ENCODE results near the gene KLF9. TPM values are rescaled to one million over a fixed set of nuclear protein-coding genes. Genes with fewer than 3 reads are reported as not detected.

The KLF9 gene
- total RNA-seq, 2 experiments from 2014 or later: 16.2 TPM

DNA sequence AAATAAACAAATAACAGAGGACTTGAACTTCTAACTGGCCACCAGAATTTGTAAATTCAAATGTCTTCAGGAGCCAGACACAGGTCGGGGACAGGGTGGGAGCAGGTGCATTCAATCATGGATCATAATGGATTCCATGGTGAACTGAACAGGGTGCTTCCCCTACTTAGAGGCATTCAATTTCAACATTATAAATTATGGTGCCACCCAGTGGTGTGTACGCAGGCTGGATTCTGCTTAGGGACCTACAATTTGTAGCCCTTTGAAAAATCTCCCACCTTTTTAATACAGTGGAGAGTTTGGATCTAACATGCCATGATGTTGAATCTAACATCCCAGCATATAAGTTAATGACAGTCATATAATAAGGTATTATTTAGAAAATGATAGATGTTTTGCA, 22.3 kb downstream of the KLF9 start:
- peaks cover 5% of the 10 kb centered on the region for H3K36me3 Mint-ChIP-seq
- DNase-seq (no peak), ATAC-seq (ENCODE audit: low read depth) (peak; percentile 64)
- POLR2A ChIA-PET: no interaction called here
- no peaks in the 10 kb centered on the region for H3K27me3 Mint-ChIP-seq
- H3K9me3 Mint-ChIP-seq: no peaks in the 10 kb centered on the region
- H3K27ac Mint-ChIP-seq: no peak overlapping the region
- H3K4me1 Mint-ChIP-seq: peaks cover 43% of the 10 kb centered on the region
- H3K4me3 Mint-ChIP-seq: no peak overlapping the region

DNA sequence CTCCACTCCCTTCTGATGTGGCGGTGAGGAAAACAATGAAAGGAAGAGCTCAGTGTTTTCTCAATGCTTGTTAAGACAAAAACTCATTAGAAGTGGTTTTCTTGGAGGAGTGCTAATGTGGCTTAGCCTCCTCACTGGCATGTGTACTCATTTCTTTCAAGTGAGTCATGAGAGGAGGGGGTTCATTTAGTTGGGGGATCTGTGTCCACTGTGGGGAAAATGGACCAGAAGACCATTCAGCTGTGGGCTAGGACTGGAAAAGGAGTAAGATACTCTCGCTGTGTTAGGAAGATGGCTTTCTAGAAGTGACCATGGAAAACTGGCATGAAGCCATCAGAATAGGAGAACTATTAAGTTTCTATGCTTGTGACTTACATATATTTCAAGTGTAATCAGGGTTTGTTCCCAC, 23.5 kb downstream of the KLF9 start:
- Mint-ChIP-seq H3K9me3 (no peaks in the 10 kb centered on the region), H3K4me3 (no peak overlapping the region), H3K4me1 (peaks cover 38% of the 10 kb centered on the region), H3K27ac (no peak overlapping the region), H3K36me3 (peaks cover 14% of the 10 kb centered on the region), H3K27me3 (no peaks in the 10 kb centered on the region)
- POLR2A ChIA-PET: interaction anchor here (0.6 to 1.6 kb wide), 3 partner anchors 17 to 180 kb away, joined by 3 to 8 read pairs (median 3); no protein-coding TSS in a partner anchor
- ATAC-seq (ENCODE audit: low read depth): no peak
- no peak for DNase-seq

DNA sequence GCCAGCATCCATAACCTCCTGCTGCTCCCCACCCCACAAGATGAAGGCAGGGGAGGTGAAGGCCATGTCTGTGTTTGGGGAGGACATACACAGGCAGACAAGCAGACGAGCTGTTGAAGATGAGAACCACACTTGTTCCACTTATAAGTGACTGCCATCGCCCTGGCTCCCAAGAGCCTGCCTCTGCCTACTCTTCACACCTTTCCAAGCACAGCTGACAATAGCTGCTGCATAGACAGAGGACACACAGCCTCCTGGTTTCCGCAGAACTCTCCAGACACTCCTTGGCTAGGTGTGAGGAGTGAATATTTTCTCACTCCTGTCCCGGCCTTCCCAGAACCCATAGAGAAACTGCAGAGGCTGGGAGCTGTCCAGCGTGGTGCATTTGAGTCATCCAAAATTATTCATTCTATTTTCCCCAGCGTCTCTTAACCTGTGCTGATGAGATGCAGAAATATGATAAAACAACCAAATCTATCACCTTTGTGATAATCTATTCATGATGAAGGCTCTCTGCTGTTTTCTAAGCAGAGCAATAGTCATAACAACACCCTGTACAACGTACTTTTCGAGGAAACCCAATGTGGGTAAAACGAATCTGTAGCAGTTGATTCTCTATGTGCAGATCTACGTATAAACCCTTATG, 24.7 kb downstream of the KLF9 start:
- DNase-seq: no peak
- H3K4me1 Mint-ChIP-seq: peaks cover 38% of the 10 kb centered on the region
- H3K9me3 Mint-ChIP-seq: no peaks in the 10 kb centered on the region
- POLR2A ChIA-PET: interaction anchor here (0.5 kb wide), 1 partner anchor 8 kb away, joined by 3 read pairs; no protein-coding TSS in a partner anchor
- no peaks in the 10 kb centered on the region for H3K27me3 Mint-ChIP-seq
- peaks cover 14% of the 10 kb centered on the region for H3K36me3 Mint-ChIP-seq
- H3K4me3 Mint-ChIP-seq: no peak overlapping the region
- no peak for ATAC-seq (ENCODE audit: low read depth)
- peak overlapping the region; percentile 11 for H3K27ac Mint-ChIP-seq

DNA sequence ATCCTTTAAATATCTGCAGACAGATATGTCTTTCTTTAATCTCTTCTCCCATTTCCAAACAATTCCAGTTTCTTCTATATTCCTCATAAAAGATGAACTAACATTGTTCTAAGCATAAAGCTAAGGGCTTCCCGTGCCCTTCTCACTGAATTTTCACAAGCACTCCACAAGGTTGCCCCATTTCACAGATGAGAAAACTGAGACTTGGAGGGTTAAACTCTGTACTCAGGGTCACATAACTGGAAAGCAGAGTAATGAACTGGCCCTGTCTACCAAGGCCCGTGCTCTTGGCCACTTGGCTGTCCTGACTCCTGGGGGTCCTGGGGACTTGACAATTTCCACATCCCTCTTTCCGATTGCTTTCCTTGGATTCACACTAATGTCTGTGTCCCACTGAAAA, 25.3 kb downstream of the KLF9 start:
- peaks cover 14% of the 10 kb centered on the region for H3K36me3 Mint-ChIP-seq
- H3K27me3 Mint-ChIP-seq: no peaks in the 10 kb centered on the region
- ATAC-seq (ENCODE audit: low read depth) (no peak), DNase-seq (no peak)
- no peak overlapping the region for H3K4me3 Mint-ChIP-seq
- H3K27ac Mint-ChIP-seq: peak overlapping the region; percentile 11
- H3K4me1 Mint-ChIP-seq: peaks cover 36% of the 10 kb centered on the region
- H3K9me3 Mint-ChIP-seq: no peaks in the 10 kb centered on the region
- POLR2A ChIA-PET: interaction anchor here (0.5 kb wide), 1 partner anchor 9 kb away, joined by 3 read pairs; no protein-coding TSS in a partner anchor

DNA sequence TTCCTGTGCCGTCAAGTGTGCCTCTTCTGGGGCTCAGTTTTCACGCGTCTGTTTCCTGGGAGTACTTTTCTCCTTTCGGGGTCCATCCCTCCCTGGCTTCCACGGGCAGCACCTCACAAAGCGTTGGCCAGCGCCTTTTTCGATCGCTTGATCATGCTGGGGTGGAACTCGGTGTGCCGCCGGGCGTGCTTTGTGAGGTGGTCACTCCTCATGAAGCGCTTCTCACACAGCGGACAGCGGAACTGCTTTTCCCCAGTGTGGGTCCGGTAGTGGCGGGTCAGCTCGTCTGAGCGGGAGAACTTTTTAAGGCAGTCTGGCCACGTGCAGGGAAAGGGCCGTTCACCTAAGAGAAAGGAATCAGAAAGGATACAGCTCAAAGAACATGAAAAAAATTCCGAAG, 26.8 kb downstream of the KLF9 start:
- no peaks in the 10 kb centered on the region for H3K9me3 Mint-ChIP-seq
- POLR2A ChIA-PET: no interaction called here

DNA sequence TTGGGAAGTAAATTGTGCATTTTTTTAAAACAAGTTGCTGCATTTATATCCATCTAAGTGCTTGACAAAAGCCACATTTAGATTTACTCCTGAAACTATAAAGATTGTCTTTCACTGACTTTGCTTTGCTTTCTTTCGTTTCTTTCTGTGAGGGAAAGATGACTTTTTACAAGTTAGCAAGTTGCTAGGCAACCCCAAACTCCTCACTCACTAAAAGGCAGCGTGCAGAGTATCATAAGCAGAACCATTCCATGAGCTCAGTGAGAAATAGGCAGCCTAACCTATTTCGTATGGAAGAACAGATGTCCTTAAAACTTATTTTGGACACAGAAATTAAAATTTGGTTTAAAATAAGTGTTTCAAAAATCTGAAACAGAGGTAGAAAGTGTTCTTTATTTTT, 29.0 kb downstream of the KLF9 start:
- Mint-ChIP-seq H3K27me3 (no peaks in the 10 kb centered on the region), H3K4me1 (peaks cover 13% of the 10 kb centered on the region), H3K4me3 (no peak overlapping the region), H3K36me3 (peaks cover 16% of the 10 kb centered on the region), H3K9me3 (no peaks in the 10 kb centered on the region), H3K27ac (no peak overlapping the region)
- POLR2A ChIA-PET: interaction anchor here (0.5 kb wide), 1 partner anchor 127 kb away, joined by 3 read pairs; no protein-coding TSS in a partner anchor
- DNase-seq: no peak
- no peak for ATAC-seq (ENCODE audit: low read depth)

More for the DNA sequence above, 26.8 kb downstream of the KLF9 start:
- peaks cover 26% of the 10 kb centered on the region for H3K4me1 Mint-ChIP-seq
- no peaks in the 10 kb centered on the region for H3K27me3 Mint-ChIP-seq
- H3K27ac Mint-ChIP-seq: no peak overlapping the region
- no peak overlapping the region for H3K4me3 Mint-ChIP-seq
- ATAC-seq (ENCODE audit: low read depth) (no peak), DNase-seq (no peak)
- peaks cover 14% of the 10 kb centered on the region for H3K36me3 Mint-ChIP-seq

DNA sequence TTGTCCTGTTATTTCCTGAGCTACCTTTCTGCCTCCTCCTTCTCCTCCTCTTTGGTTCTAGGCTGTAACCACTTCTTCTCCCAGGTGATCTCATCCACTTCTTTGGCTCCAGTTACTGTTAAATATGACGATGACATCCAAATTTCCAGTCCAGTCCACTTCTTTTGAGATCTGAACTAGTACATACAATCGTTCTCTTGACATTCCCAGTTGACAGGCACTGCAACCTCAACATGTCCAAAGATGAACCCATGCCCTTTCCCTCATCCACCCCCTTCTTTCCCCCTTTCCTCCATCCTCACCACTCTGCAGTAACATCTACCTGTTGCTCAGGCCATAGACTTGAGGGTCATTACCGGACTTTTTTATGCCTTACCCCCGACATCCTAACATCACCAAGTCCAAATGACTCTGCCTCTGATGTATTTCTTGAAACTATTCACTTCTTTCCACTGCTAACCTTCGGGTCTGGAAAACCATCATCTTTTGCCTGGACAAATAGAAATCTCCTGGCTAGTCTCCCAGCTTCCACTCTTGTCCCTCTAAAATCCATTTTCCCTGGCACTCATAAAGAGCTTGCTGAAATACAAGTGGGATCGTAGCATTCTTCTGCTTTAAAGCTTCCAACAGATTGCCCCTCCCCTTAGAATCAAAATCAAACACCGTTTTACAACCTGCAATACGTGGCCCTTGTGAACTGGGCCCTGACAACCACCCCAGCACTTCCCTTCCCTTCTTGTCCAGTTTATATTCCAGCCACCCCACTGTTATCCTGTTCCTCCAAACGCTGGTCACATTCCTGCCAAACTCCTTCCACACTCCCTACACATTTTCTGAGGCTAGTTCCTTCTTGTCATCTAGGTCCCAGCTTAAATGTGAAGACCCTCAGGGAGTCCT, 31.5 kb downstream of the KLF9 start:
- Mint-ChIP-seq H3K9me3 (no peaks in the 10 kb centered on the region), H3K36me3 (peaks cover 13% of the 10 kb centered on the region), H3K4me1 (peaks cover 5% of the 10 kb centered on the region), H3K27me3 (no peaks in the 10 kb centered on the region), H3K4me3 (no peak overlapping the region), H3K27ac (no peak overlapping the region)
- POLR2A ChIA-PET: no interaction called here
- no peak for DNase-seq
- ATAC-seq (ENCODE audit: low read depth): no peak

DNA sequence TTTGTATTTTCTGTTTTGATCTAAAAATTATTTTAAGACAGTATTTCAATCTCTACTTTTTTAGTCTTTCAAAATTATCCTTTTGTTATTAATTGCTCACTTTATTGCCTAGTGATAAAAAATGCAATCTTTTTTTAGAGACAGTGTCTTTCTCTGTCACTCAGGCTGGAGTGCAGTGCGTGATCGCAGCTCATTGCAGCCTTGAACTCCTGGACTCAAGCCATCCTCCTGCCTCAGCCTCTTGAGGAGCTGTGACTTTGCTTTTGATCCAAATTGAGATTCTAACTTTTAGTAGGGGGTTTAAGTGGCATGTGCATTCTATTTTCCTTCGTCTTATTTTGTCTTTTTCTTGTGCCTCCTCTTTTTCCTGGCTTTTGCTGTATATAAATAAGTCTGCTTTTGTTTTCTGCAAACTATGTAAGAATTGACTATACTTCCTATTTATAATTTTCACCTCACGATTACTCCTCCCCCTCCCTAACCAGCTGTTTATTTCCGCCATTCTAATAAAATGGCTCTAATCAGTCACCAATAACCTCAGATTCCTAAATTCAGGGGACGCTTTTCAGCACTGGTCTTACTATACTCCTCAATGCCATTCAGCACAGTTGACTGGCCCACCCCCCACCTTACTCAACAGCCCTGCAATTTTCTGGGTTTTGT, 32.3 kb downstream of the KLF9 start:
- ATAC-seq (ENCODE audit: low read depth): no peak
- no peak overlapping the region for H3K27ac Mint-ChIP-seq
- H3K4me3 Mint-ChIP-seq: no peak overlapping the region
- H3K9me3 Mint-ChIP-seq: no peaks in the 10 kb centered on the region
- POLR2A ChIA-PET: no interaction called here
- no peaks in the 10 kb centered on the region for H3K4me1 Mint-ChIP-seq
- no peak for DNase-seq
- no peaks in the 10 kb centered on the region for H3K27me3 Mint-ChIP-seq
- H3K36me3 Mint-ChIP-seq: peaks cover 10% of the 10 kb centered on the region

DNA sequence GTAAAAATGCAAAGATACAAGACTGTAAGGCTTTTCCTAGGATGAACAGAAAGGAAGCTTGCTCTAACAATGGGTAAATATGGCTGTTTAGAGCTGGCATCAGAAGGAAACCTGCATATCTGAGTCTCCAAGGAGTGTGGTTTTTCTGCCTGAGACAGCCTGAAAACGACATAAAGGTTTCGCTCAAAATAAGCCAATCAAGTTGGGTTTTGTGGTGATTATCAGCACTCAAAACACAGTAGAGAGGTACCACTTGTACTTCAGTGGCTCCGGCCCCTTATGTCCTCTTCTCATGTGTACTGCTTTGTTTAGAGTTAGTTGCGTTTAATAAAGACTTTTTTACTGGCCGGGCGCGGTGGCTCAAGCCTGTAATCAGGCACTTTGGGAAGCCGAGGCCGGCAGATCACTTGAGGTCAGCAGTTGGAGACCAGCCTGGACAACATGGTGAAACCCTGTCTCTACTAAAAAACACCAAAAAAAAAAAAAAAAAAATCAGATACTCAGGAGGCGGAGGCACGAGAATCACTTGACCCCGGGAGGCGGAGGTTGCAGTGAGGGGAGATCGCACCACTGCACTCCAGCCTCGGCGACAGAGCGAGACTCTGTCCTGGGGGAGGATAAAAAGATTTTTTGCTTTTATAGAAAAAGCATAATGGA, 39.4 kb downstream of the KLF9 start:
- no peaks in the 10 kb centered on the region for H3K27me3 Mint-ChIP-seq
- H3K36me3 Mint-ChIP-seq: no peaks in the 10 kb centered on the region
- DNase-seq (no peak), ATAC-seq (ENCODE audit: low read depth) (no peak)
- H3K4me3 Mint-ChIP-seq: no peak overlapping the region
- POLR2A ChIA-PET: no interaction called here
- peaks cover 3% of the 10 kb centered on the region for H3K4me1 Mint-ChIP-seq
- no peak overlapping the region for H3K27ac Mint-ChIP-seq
- H3K9me3 Mint-ChIP-seq: no peaks in the 10 kb centered on the region

DNA sequence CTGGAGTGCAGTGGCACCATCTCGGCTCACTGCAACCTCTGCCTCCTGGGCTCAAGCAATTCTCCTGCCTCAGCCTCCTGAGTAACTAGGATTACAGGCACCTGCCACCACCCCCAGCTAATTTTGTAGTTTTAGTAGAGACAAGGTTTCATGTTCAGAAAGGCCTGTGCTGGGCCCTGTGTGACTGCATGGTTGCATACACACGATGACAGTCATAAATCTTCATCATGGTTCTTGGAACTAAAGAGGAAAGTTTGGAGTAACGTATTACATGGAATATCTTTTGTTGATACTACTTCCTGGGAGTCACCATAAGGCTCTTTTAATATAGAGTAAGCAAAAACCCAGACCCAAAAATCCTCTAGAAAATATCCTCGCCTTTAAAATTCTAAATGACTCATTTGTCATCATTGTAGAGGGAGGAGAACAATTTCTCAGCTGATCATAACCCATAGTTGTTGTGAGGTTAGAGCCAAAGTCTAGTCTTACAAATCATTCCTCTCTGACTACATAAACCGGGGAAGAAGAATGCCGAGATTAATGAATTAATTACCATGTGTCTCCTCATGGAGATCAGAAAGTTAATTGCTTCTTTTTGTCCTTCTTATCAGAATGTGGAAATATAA, 47.0 kb downstream of the KLF9 start:
- Mint-ChIP-seq H3K4me1 (peaks cover under 1% of the 10 kb centered on the region), H3K36me3 (peaks cover 7% of the 10 kb centered on the region), H3K27me3 (no peaks in the 10 kb centered on the region), H3K9me3 (no peaks in the 10 kb centered on the region), H3K4me3 (no peak overlapping the region), H3K27ac (no peak overlapping the region)
- ATAC-seq (ENCODE audit: low read depth) (no peak), DNase-seq (no peak)
- POLR2A ChIA-PET: no interaction called here

DNA sequence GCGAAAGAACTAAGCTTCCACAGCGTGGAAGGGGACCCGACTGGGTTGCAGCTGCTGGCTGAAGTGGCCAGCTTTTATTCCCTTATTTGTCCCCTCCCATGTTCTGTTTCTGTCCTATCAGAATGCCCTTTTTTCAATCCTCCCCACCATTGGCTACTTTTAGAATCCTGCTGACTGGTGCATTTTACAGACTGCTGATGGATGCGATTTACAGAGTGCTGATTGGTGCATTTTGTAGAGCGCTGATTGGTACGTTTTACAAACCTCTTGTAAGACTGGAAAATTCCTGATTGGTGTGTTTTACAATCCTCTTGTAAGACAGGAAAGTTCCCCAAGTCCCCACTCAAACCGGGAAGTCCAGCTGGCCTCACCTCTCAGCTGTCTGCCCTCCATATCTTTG, 50.7 kb downstream of the KLF9 start:
- no peaks in the 10 kb centered on the region for H3K4me1 Mint-ChIP-seq
- no peaks in the 10 kb centered on the region for H3K9me3 Mint-ChIP-seq
- H3K27ac Mint-ChIP-seq: no peak overlapping the region
- peaks cover 10% of the 10 kb centered on the region for H3K36me3 Mint-ChIP-seq
- no peaks in the 10 kb centered on the region for H3K27me3 Mint-ChIP-seq
- DNase-seq (no peak), ATAC-seq (ENCODE audit: low read depth) (no peak)
- H3K4me3 Mint-ChIP-seq: no peak overlapping the region
- POLR2A ChIA-PET: no interaction called here

DNA sequence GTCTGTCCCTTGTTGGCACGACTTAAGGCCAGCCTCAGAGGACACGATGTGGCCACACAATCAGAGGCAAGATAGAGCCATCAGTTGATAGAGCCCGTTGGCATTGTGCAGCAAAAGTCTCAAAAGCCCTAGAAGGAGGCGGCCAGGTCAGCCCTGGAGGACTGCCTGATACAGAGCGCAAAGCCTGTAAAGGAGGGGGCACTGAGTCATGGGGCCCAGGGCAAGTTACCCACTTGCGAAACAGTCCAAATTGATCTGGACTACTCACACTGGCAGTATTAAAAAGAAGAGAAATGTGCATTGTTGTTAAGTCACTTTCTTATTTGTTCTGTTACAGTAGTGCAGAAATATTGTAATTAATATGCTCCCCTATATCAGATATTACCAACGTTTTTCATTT, 51.5 kb downstream of the KLF9 start:
- H3K4me3 Mint-ChIP-seq: no peak overlapping the region
- H3K27ac Mint-ChIP-seq: no peak overlapping the region
- POLR2A ChIA-PET: no interaction called here
- H3K36me3 Mint-ChIP-seq: peaks cover 14% of the 10 kb centered on the region
- no peaks in the 10 kb centered on the region for H3K27me3 Mint-ChIP-seq
- no peak for ATAC-seq (ENCODE audit: low read depth)
- no peaks in the 10 kb centered on the region for H3K4me1 Mint-ChIP-seq
- no peak for DNase-seq
- H3K9me3 Mint-ChIP-seq: no peaks in the 10 kb centered on the region

DNA sequence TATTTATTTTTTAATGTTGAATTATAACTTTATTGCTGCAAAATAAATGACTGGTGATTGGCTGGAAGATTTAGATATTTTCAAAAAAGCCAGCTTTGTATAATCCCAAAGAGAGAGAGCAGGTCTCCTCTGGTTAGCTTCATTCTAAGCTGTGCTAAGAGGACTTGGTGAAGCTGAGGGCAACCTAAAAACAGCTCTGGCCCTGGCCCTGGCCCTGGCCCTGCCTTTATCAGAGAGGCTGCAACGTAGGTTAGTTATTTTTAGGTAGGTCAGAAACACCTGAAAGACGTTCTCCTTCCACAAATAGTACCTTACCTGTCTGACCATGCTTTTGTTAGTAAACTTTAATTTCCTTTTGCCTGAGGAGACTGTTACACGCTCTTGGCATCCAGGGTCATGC, 58.7 kb downstream of the KLF9 start:
- Mint-ChIP-seq H3K27me3 (no peaks in the 10 kb centered on the region), H3K4me1 (no peaks in the 10 kb centered on the region), H3K36me3 (peaks cover 13% of the 10 kb centered on the region), H3K27ac (no peak overlapping the region), H3K4me3 (no peak overlapping the region), H3K9me3 (no peaks in the 10 kb centered on the region)
- POLR2A ChIA-PET: interaction anchor here (0.6 kb wide), 1 partner anchor 18 kb away, joined by 6 read pairs; no protein-coding TSS in a partner anchor
- ATAC-seq (ENCODE audit: low read depth): no peak
- DNase-seq: no peak
